Stimulated activated CD8-positive, alpha-beta memory T cell treated with anti-CD3 and anti-CD28 coated beads, Interleukin-4, amount 100 ng/mL, for 4 hours (primary cell): ENCODE measurements around the gene RBM47.

Experiments used
- DNase-seq, 2 donors: peaks; one replicate each; pipeline ENCODE4 v3.0.0-alpha.2; 2020; ENCODE audit warnings: low read depth in 2 of 2, low spot score in 1 of 2

Gene RBM47

GRCh38 chr4:40378619-40379018 lies 251.0 kb downstream of the RBM47 start:
- DNase-seq, result no peak

GRCh38 chr4:40377512-40378365 lies 251.9 kb downstream of the RBM47 start:
- DNase-seq, result no peak

- no peak for DNase-seq
These were observed 254.0 kb downstream of the RBM47 start for GRCh38 chr4:40375620-40376019.

- DNase-seq, result no peak
These were observed 254.6 kb downstream of the RBM47 start for GRCh38 chr4:40375095-40375494.

DNA sequence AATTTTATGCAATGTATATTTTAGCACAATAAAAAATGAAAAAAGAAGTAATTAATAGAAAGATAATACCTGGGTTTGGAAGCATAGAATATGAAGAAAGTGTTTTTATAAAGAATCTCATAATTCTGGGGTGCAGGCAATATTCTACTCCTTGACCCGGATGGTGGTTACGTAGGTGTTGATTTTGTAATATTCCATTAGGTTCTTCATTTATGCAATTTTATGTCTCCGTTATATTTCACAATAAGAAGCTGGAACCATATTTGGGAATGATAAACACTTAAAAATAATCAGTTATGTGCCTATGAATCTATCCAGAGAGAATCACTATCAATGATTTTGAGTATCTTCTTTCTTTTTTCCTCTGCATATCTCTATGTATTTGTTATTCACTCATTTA lies 256.0 kb downstream of the RBM47 start:
- no peak for DNase-seq
